PFSK-1 (cell line): ENCODE results near the gene ATF7.

ENCODE experiments used
- POLR2AphosphoS5 ChIP-seq: IDR thresholded peaks from 2 replicates; pipeline ENCODE4 v1.6.1; 2012; ENCODE audit warnings: low read depth, mild to moderate bottlenecking, control low read depth, low read length, moderate library complexity
- REST ChIP-seq, 2 experiments: IDR thresholded peaks; 2 replicates each; pipeline versions ENCODE4 v1.6.1 to v1.8.0; 2011 to 2012; ENCODE audit warnings: low read depth in 2 of 2, low read length in 2 of 2, control low read depth in 1 of 2, inconsistent platforms in 1 of 2, mild to moderate bottlenecking in 1 of 2, moderate library complexity in 1 of 2; ENCODE audit not compliant: insufficient read depth in 1 of 2
- SIN3A ChIP-seq: IDR thresholded peaks from 2 replicates; pipeline ENCODE4 v1.6.1; 2012; ENCODE audit warnings: mild to moderate bottlenecking, low read length, moderate library complexity, borderline replicate concordance; ENCODE audit not compliant: insufficient read depth
- TAF1 ChIP-seq: IDR thresholded peaks from 2 replicates; pipeline ENCODE4 v1.6.1; 2012; ENCODE audit warnings: low read length, control low read depth, borderline replicate concordance; ENCODE audit not compliant: insufficient read depth

GRCh38 chr12:53482626-53483168 is 143.5 kb downstream of the ATF7 start:
- TF ChIP-seq POLR2AphosphoS5 (no peak; the same call in none of the 2 replicates), SIN3A (no peak; the same call in 1 of the 2 replicates), REST (IDR thresholded peaks at IDR 0.05; ENCODE audit: insufficient read depth in 1 of 2, low read depth in 2 of 2, low read length in 2 of 2) (no peak), TAF1 (no peak)
